SW 1271 (cell line): Measurements from ENCODE around the gene RBL1.
"Not testable (repeated sequence)": the region's sequence is repeated elsewhere in the genome, so short reads cannot be mapped to it uniquely, and the experiment has no call there.

Experiments used
- DNase-seq, 2 experiments: peaks; one replicate each; lab custom pipeline; 2025; lab: John Stamatoyannopoulos, UW

Gene RBL1

DNA sequence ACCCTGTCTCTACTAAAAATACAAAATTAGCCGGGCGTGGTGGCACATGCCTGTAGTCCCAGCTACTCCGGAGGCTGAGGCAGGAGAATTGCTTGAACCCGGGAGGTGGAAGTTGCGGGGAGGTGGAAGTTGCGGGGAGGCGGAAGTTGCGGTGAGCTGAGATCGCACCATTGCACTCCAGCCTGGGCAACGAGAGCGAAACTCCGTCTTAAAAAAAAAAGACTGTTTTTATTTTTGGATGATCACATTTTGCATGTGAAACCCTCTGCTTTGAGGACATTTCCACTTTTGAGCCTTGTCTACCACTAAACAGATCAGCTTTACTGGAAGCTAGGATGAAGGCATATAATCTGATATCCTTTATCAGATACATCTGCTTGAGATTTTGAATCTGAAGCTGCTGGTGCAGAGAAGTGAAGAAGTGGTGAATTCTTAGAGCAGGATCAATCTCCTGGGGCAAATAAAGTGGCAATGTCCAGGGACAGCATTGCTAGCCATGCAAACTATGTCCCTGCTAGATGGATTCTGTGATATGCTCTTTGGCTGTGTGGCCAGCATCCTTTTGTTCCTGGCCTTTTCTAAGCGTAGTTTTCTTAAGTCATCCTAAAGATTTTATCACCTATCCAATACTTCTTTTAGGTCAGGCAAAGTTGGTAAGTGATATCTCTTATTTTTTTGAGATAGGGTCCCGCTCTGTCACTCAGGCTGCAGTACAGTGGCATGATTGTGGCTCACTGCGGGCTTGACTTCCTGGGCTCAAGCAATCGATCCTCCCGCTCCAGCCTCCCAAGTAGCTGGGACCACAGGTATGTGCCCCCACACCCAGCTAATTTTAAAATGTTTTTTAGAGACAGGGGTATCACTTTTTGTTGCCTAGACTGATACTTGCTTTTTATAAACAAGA lies 23.3 kb downstream of the RBL1 start:
- DNase-seq = no peak

DNA sequence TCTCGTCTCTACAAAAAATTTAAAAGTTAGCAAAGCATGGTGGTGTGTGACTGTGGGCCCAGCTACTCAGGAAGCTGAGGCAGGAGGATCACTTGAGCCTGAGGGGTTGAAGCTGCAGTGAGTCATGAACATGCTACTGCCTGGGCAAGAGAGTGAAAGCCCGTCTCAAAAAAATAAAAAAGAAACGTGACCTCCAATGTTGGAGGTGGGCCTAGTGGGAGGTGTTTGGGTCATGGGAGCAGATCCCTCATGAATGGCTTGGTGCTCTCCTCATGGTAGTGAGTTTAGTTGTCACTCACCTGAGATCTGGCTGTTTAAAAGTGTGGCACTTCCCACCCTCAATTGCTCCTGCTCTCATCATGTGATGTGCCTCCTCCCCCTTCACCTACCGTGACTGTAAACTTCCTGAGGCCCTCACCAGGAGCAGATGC lies 24.3 kb downstream of the RBL1 start:
- no peak for DNase-seq

DNA sequence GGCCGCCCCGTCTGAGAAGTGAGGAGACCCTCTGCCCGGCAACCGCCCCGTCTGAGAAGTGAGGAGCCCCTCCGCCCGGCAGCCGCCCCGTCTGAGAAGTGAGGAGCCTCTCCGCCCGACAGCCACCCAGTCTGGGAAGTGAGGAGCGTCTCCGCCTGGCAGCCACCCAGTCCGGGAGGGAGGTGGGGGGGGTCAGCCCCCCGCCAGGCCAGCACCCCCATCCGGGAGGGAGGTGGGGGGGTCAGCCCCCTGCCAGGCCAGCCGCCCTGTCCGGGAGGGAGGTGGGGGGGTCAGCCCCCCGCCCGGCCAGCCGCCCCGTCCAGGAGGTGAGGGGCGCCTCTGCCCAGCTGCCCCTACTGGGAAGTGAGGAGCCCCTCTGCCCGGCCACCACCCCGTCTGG lies 26.2 kb downstream of the RBL1 start:
- not testable (repeated sequence) for DNase-seq

DNA sequence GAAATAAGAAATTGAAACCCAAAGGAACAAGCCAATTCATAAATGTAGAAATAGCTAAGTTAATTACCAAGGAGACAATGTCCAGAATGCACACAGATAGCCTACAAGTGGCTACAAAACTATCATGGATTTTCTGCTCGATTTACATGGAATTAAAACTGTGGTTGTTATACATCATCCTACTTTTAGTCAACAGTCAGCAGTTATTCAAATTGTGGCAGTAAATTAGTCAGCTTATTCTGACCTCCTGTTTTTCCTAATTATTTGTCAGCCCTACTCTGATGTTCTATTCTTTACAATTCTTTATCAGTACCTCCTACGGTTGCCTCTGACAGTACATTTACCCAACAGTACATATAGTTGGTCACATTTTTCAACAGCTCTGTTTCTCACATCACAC lies 29.6 kb downstream of the RBL1 start:
- no peak for DNase-seq

DNA sequence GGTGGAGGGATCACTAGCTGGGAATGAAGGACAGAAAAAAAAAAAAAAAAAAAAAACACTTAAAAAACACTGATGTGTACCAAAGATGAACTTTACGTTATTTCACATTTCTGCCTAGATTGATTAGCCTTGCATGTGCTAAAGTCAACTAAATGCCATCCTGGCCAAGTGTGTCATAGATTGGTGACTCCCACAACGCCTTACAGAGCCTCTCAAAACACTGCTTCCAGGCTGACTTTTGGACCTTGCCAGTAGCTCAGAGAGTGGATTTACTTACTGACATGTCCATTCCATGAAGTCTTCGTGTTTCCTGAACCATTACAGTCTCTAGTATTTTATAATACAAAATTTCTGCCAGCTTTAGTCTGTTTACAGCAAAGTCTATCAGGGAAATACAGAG lies 40.5 kb downstream of the RBL1 start:
- DNase-seq = no peak

DNA sequence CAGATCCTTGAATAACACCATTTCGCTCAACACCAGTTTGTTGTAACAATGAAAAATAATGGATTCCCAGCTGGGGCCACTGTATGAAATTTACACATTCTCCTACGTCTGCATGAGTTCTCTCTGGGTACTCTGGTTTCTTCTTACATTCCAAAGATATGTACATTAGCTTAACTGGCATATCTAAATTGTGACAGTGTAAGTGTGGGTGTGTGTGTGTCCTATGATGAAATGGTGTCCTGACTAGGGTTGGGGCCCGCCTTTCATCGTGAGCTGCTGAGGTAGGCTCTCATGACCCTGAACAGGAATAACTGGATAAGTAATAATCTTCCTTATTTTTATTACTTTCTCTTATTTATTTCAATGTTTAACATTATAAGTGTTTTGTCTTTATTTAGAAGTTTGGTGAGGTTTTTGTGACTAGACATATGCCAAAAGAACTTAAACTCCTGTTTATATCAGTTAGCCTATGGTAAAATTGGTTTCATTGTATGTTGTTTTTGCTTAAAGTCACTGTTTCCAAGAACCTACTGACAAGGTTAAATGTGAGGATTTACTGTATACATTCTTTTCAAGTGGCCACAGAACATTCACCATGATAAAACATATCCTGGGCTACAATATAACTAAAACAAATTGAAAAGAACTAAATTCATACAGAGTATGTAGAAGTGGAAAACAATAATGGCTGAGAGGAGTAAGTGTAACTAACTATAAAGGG lies 42.4 kb downstream of the RBL1 start:
- no peak for DNase-seq

DNA sequence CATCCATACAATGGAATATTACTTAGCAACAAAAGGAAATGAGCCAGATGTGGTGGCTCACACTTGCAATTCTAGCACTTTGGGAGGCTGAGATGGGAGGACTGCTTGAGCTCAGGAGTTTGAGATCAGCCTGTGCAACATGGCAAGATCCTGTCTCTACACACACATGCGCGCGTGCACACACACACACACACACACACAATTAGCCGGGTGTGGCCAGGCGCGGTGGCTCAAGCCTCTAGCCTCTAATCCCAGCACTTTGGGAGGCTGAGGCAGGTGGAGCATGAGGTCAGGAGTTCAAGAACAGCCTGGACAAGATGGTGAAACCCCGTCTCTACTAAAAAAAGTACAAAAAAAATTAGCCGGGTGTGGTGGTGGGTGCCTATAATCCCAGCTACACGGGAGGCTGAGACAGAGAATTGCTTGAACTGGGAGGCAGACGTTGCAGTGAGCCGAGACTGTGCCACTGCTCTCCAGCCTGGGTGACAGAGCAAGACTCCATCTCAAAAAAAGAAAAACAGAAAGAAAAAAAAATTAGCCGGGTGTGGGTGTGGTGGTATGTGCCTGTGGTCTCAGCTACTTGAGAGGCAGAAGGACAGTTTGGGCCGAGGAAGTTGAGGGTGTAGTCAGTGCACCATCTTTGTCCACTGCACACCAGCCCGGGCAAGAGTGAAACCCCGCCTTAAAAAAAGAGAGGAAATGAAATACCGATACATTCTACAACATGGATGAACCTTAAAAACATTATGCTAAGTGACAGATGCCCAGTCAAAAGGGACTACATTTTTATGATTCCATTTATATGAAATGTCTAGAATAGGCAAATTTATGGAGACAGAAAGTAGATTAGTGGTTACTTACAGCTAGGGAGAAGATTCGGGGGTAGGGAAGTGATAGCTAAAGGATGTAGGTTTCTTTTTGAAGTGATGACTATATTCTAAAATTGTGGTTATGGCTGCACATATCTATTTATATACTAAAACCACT lies 52.5 kb downstream of the RBL1 start:
- DNase-seq = no peak

DNA sequence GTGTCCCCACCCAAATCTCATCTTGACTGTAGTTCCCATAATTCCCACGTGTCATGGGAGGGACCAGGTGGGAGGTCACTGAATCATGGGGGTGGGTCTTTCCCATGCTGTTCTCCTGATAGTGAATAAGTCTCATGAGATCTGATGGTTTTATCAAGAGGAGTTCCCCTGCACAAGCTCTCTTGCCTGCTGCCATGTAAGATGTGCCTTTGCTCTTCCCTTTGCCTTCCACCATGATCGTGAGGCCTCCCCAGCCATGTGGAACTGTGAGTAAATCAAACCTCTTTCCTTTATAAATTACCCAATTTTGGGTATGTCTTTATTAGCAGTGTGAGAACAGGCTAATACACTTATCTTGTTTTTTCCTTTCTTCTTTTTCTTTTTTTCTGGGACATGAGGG lies 56.4 kb downstream of the RBL1 start:
- not testable (repeated sequence) for DNase-seq

DNA sequence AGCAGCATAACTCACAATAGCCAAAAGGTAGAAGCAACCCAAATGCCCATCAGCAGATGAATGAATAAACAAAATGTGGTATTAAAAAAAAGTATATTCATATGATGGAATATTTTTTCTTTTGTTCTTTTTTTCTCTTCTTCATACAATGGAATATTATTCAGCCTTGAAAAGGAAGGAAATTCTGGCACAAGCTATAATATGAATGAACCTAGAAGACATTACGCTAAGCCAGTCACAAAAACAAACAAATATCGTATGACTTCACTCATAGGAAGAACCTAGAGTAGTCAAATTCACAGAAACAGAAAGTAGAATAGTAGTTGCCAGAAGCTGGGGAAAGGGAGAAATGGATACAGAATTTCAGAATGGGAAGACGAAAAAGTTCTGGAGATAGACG lies 63.7 kb downstream of the RBL1 start:
- DNase-seq = no peak

DNA sequence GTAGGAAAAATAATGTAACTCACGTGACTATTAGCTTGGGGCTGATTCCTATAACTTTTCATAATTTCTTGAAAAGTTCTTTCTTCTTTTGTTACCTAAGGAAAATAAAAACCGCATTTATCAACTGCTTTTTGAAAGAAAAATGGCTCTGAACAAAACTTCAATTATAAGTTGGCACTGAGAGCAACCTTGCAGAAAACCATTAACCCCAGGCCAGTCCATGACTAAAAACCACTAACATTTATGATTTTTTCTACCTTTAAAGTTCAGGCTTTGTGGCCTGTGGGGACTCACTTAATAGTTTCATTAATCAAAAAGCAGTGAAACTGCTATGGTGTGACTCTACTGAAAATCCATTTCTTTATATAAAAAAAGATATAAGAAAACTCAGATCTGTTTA lies 75.2 kb downstream of the RBL1 start:
- DNase-seq = no peak

DNA sequence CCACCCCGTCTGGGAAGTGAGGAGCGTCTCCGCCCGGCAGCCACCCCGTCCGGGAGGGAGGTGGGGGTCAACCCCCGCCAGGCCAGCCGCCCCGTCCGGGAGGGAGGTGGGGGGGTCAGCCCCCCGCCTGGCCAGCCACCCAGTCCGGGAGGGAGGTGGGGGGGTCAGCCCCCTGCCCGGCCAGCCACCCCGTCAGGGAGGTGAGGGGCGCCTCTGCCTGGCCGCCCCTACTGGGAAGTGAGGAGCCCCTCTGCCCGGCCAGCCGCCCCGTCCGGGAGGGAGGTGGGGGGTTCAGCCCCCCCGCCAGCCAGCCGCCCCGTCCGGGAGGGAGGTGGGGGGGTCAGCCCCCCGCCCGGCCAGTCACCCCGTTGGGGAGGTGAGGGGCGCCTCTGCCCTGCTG lies 83.2 kb downstream of the RBL1 start:
- not testable (repeated sequence) for DNase-seq

DNA sequence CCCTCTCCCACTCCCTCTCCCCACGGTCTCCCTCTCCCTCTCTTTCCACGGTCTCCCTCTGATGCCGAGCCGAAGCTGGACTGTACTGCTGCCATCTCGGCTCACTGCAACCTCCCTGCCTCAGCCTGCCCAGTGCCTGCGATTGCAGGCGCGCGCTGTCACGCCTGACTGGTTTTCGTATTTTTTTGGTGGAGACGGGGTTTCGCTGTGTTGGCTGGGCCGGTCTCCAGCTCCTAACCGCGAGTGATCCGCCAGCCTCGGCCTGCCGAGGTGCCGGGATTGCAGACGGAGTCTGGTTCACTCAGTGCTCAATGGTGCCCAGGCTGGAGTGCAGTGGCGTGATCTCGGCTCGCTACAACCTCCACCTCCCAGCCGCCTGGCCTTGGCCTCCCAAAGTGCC lies 83.9 kb downstream of the RBL1 start:
- not testable (repeated sequence) for DNase-seq

DNA sequence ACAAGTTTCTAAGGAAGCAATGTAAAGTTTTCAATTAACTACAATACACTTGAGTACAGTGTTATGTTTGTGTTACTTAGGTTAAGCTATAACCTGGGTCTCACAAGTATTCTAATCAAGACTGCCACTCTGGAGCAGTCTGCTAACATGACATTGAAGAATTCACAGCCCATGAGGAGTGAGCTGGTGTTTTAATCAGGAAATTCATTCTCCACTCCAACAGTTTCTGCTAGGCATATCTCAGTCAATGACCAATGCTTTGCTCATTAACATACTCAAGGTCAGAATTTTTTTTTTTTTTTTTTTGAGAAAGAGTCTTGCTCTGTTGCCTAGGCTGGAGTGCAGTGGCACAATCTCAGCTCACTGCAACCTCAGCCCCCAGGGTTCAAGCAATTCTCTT lies 84.7 kb downstream of the RBL1 start:
- DNase-seq = no peak

DNA sequence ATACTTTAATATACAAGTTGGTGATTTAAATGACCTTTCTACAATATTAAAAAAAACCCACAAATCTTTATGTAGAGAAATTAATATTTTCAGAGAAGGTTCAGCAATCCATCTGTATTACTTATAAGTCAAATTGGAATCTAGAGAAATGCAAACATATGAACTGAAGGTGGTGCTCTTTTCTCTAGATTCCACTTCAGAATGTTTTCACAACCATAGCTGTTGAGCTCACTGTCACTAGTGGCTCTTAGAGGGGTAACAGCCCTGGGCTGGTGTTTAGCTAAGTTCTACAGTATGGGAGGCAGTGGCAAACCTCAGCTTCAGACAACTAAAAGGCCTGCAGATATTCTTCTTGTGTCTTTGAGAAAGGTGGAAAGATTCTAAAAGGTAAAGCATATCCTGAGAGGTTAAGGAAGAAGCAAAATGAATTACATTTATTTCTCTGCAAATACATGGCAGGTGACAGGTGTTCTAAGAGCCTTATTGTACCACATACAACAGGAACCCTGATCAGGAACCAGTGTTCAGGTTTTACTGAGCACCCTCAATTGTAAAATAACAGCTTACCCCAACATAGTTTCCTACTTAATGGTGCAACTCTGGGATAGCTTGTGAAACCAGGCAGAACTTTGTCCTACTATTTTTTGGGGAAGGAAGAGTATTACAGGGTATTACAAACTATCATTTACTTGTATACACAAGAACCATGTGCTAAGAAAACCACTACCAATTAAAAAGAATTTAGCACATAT lies 87.7 kb downstream of the RBL1 start:
- DNase-seq = peak; percentile 22 to 69

DNA sequence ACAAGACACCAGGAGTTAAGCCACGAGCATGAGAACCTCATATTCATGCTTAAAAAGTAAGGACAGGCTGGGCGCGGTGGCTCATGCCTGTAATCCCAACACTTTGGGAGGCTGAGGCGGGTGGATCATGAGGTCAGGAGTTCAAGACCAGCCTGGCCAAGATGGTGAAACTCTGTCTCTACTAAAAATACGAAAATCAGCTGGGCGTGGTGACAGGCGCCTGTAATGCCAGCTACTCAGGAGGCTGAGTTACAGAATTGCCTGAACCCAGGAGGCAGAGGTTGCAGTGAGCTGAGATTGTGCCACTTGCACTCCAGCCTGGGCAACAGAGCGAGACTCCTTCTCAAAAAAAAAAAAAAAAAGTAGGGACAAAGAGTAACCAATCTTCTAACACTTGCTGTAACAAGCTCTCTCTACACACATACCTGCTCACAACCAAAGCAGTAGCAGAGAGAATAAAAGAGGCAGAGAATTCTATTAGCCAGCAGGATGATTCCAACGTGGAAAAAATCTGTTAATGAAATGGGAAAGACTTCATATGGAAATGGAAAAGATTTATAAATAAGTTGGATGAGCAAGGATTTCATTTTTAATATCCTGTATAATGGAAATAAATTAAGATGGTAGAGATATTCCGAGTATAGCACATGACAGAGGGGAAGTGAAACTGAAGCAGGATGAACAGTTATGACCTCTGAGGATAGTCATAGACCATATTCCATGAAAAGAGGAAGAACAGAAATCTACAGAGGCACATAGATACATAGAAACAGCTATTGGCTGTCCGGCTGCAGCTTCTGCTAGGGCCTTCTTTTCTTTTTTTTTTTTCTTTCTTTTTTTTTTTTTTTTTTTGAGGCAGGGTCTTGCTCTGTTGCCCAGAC lies 90.5 kb downstream of the RBL1 start:
- not testable (repeated sequence) for DNase-seq

DNA sequence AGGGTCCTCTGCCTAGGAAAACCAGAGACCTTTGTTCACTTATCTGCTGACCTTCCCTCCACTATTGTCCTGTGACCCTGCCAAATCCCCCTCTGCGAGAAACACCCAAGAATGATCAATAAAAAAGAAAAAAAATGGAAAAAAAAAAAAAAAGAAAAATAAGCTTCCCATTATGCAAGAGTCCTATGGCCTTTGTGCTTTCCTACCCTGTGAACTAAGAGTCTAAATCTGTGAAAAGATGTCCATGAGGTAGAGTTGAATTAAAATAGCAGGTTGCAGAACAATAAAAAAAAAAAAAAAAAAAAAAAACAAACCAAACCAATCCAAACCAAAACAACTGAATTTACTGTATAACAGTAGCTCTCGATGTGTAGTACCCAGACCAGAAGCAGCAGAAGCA lies 94.2 kb downstream of the RBL1 start:
- not testable (repeated sequence) for DNase-seq

DNA sequence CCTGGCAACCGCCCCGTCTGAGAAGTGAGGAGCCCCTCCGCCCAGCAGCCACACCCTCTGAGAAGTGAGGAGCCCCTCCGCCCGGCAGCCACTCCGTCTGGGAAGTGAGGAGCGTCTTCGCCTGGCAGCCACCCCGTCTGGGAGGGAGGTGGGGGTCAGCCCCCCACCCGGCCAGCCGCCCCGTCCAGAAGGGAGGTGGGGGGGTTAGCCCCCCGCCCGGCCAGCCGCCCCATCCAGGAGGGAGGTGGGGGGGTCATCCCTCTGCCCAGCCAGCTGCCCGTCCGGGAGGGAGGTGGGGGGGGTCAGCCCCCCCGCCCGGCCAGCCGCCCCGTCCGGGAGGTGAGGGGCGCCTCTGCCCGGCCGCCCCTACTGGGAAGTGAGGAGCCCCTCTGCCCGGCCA lies 95.6 kb downstream of the RBL1 start:
- DNase-seq = not testable (repeated sequence)

DNA sequence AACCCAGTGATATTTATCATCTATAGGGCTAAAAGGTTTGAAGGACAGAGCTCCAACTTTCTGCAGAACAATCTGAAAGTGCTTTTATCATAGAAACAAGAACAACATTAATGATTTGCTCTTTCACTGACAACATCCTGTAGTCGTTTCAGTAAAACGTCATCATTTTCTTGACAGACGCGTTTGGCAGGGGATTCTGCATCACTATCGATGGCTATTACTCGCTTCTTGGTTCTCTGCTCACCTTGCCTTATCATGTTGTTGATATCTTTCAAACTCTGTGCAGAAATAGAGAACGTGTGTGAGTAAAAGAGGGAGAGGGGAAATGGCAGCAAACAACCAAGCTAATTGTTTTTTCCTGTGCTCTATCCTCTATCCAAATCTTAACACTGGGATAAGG lies 97.1 kb downstream of the RBL1 start:
- DNase-seq = no peak

DNA sequence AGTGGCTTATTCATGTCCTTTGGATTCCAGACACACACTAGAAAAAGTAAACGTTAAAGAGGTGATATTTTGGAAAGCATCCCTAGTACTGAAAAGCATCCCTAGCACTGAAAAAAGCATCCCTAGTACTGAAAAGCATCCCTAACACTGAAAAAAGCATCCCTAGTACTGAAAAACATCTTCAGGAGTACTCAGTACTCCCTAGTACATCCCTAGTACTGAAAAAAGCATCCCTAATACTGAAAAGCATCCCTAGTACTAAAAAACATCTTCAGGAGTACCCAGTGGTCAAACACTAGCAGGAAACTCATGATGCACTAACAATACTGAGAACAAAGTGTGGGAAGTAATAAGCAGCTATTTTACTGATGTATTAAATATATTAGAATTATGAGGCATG lies 98.7 kb downstream of the RBL1 start:
- no peak for DNase-seq

DNA sequence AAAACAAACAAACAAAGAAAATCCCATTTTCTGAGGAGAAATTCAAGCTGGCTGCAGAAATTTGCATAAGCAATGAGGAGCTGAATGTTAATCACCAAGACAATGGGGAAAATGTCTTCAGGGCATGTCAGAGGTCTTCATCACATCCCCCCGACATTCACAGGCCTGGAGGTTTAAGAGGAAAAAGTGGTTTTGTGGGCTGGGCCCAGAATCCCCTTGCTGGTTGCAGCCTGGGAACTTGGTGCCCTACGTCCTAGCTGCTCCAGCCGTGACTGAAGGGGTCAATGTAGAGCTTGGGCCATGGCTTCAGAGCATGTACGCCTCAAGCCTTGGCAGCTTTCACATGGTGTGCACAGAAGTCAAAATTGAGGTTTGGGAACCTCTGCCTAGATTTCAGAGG lies 101.6 kb downstream of the RBL1 start:
- DNase-seq = not testable (repeated sequence)
